ENCODE results near the gene PUM1.
"Not testable (repeated sequence)": the region's sequence is repeated elsewhere in the genome, so short reads cannot be mapped to it uniquely, and the experiment has no call there.

The PUM1 gene

GRCh38 chr1:31042656-31043055 lies 22.9 kb downstream of the PUM1 start:
- TF ChIP-seq, protein P1, sequence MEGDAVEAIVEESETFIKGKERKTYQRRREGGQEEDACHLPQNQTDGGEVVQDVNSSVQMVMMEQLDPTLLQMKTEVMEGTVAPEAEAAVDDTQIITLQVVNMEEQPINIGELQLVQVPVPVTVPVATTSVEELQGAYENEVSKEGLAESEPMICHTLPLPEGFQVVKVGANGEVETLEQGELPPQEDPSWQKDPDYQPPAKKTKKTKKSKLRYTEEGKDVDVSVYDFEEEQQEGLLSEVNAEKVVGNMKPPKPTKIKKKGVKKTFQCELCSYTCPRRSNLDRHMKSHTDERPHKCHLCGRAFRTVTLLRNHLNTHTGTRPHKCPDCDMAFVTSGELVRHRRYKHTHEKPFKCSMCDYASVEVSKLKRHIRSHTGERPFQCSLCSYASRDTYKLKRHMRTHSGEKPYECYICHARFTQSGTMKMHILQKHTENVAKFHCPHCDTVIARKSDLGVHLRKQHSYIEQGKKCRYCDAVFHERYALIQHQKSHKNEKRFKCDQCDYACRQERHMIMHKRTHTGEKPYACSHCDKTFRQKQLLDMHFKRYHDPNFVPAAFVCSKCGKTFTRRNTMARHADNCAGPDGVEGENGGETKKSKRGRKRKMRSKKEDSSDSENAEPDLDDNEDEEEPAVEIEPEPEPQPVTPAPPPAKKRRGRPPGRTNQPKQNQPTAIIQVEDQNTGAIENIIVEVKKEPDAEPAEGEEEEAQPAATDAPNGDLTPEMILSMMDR (conservative IDR thresholded peaks at IDR 0.05; ENCODE audit: low read depth) = no peak
- ChIA-PET CTCF (no interaction called here), POLR2A (ENCODE audit: low non-redundant PET) (no interaction called here)
- no peak for DNase-seq (ENCODE audit: low spot score)
- H3K27ac ChIP-seq = no peak overlapping the region; the same call in 1 of the 2 replicates

GRCh38 chr1:31041529-31041928 lies 24.0 kb downstream of the PUM1 start:
- H3K27ac ChIP-seq = no peak overlapping the region
- CTCF ChIA-PET = interaction anchor here (0.6 to 1.2 kb wide), 3 partner anchors 9 to 674 kb away, joined by 3 to 5 read pairs (median 4); no protein-coding TSS in a partner anchor
- DNase-seq (ENCODE audit: low spot score) = no peak
- TF ChIP-seq, protein P1 (conservative IDR thresholded peaks at IDR 0.05; ENCODE audit: low read depth) = no peak
- POLR2A ChIA-PET (ENCODE audit: low non-redundant PET) = no interaction called here

GRCh38 chr1:31040038-31040437 lies 25.5 kb downstream of the PUM1 start:
- ChIA-PET POLR2A (ENCODE audit: low non-redundant PET) (no interaction called here), CTCF (interaction anchor here (1.3 kb wide), 1 partner anchor 142 kb away, joined by 3 read pairs; no protein-coding TSS in a partner anchor)
- TF ChIP-seq, protein P1 (conservative IDR thresholded peaks at IDR 0.05; ENCODE audit: low read depth) = no peak
- H3K27ac ChIP-seq = no peak overlapping the region; the same call in 1 of the 2 replicates
- DNase-seq (ENCODE audit: low spot score) = no peak

DNA sequence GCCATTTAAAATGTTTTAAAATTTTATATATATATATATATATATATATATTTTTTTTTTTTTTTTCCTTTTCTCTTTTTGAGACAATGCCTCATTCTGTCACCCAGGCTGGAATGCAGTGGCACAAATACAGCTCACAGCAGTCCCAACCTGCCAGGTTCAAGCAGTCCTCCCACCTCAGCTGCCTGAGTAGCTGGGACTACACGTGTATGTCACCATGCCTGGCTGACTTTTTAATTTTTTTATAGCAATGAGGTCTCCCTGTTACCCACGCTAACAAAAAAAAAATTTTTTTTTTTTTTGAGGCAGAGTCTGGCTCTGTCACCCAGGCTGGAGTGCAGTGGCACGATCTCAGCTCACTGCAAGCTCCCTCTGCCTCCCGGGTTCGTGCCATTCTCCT lies 26.6 kb downstream of the PUM1 start:
- H3K27ac ChIP-seq = peak overlapping the region; percentile 49
- DNase-seq (ENCODE audit: low spot score); CTCF ChIA-PET: not testable (repeated sequence)
- POLR2A ChIA-PET (ENCODE audit: low non-redundant PET) = interaction anchor here (0.7 kb wide), 1 partner anchor 104 kb away, joined by 5 read pairs; no protein-coding TSS in a partner anchor

- CTCF ChIA-PET = interaction anchor here (0.6 kb wide), 1 partner anchor 206 kb away, joined by 4 read pairs; no protein-coding TSS in a partner anchor
- TF ChIP-seq, protein P1 (conservative IDR thresholded peaks at IDR 0.05; ENCODE audit: low read depth) = no peak
- H3K27ac ChIP-seq = no peak overlapping the region
- POLR2A ChIA-PET (ENCODE audit: low non-redundant PET) = no interaction called here
- no peak for DNase-seq (ENCODE audit: low spot score)
Measured at GRCh38 chr1:31038360-31038759, 27.2 kb downstream of the PUM1 start.

DNA sequence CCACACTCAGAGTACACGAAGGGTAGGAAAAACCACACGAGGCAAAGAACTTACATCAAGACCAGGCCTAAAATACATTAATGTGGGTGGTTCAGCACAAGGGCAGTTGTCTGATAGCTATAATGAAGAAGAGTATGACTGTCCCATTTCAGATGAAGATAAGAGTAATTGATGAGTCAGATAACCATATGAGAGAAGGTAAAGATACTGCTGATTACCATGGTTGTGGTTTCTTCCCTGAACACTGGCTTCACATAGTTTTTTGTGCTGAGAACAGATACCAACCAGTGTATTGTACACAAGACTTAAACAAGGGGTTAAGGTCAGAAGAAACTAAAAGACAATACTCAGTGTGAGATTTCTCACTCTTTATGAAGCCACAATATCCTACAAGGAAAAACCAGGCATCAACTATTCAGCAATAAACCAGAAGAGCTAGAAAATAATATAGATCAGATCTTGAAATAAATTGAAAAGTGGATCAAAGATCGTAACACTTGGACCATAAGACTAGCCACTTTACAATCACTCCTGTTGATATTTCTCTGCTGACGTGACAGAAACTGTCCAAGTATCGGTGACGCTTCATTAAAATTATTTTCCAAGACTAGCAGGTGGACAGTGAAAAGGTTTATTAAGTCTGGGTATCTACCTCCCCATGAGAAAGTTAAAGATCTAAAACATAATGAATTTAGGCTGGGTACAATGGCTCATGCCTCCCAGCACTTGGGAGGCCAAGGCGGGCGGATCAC lies 28.6 kb downstream of the PUM1 start:
- peak overlapping the region; percentile 41 for H3K27ac ChIP-seq
- TF ChIP-seq, protein P1 (conservative IDR thresholded peaks at IDR 0.05; ENCODE audit: low read depth) = no peak
- no peak for DNase-seq (ENCODE audit: low spot score)
- ChIA-PET POLR2A (ENCODE audit: low non-redundant PET) (no interaction called here), CTCF (no interaction called here)

GRCh38 chr1:31033598-31033997 lies 31.9 kb downstream of the PUM1 start:
- ChIA-PET POLR2A (ENCODE audit: low non-redundant PET) (no interaction called here), CTCF (no interaction called here)
- peak overlapping the region; percentile 42 for H3K27ac ChIP-seq
- TF ChIP-seq, protein P1 (conservative IDR thresholded peaks at IDR 0.05; ENCODE audit: low read depth) = no peak
- DNase-seq (ENCODE audit: low spot score) = no peak

Data from RWPE1 (cell line).